Stimulated activated CD4-positive, alpha-beta T cell treated with anti-CD3 and anti-CD28 coated beads, Interleukin-15, amount 100 ng/mL, for 48 hours (primary cell): ENCODE results near the gene LRP1B.

Experiments used
- DNase-seq, 2 donors: peaks; one replicate each; pipeline ENCODE4 v3.0.0-alpha.2; 2020; ENCODE audit warnings: low read depth in 2 of 2

LRP1B gene

DNA sequence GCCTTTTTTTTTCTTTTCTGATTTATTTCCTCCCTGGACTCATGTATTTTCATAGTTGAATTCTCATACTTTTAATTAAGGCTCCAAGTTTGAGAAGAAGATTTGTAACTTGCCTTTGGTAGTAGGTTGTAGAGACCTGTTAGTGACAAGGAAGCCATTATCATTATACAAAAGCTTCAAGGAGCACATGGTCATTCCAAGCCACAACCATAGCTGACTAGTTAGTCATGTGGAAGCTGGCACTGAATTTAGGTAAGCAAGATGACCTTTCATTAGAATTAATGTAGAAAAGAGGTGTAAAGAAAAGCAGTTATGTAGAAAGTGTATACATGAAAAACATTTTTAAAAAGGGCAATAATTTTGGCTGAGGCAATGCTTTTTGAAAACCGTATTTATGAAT is 89.7 kb downstream of the LRP1B start:
- no peak for DNase-seq

DNA sequence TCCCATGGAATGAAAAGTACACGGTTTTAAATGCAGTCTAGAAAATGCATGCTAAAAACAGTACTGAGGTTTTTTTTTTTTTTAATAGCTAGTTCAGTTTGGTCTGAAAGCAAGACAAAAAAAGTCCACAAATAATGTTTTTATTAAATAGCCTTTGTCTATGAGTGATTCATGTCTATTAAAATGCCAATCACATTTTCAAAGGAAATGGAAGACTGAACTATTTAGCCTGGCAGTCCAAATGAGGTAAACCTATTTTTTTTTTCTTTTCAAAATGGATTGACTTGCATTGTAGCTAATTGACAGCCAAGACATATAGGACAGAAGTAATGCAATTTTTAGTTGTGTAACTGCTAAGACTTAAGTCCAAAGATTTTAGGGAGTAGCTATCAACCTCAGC is 90.3 kb downstream of the LRP1B start:
- no peak for DNase-seq

DNA sequence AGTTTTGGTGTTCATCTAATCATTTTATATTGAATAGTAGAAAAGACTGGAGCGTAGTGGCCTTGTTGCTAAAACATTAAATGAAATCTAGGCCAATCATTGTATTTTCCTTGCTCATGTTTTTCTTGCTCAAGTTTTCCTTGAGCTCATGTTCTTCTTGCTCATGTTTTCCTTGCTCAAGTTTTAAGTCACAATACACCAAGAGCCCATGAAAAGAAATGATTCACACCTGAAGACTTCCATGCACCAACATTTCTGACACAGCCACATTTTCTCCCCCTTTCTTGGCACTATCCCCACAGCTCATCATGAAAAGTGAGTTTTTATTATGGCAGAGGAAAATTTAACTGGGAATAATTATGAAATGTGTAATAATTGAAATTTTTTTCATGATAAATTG is 92.0 kb downstream of the LRP1B start:
- no peak for DNase-seq

DNA sequence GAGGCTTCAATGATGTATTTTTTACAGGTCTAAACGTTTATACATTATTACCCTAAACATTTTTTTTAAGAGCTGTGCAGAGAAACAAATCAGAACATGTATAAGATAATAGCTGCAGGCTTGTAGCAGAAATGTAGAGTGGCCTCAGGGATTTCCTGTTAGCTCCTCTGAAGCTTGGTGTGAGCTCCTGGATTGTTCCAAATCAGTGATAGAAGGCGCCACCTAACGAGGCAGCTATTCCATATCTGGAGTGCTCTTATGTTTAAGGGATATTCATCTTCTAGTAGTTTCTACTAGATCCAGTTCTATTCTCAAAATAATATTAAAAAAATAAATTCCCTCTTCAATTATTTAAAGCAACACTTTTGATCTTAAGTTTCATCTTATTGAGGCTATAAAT is 93.1 kb downstream of the LRP1B start:
- DNase-seq: no peak

DNA sequence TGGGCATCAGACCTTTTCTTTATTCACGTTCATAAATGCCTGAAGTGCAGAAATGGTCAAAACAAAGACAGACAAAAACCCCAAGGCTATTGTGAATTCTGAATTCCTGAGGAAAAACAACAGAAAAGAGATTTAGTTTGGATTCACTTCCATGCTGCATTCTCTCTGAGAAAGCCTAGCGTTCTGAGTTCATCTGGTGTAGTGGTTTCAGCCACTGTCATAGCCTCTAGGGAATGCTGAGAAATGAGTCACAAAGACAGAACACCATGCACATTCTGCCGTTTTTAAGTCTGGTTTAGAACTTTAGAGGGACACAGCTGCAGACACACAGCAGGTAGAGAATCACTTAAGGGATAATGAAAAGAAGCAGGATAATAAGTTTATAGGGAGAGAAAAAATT is 93.8 kb downstream of the LRP1B start:
- no peak for DNase-seq

DNA sequence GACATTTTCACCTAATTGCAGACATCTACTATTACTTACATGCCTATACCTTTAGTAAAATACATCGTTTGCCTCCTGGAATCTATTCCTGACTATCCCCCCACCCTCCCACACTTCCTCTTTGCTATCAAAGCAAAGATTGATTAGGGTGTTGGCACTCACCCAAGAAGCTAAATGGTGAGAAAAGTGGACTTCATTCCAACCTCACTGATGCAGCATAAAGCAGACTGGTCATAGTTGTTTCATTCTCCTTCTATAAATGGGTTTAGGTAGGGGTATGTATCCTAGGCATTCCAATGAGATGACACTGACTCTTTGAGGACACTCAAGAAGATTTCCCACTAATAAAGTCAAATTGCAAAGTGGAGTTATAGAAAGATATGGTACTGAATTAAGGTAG is 97.4 kb downstream of the LRP1B start:
- DNase-seq: no peak

DNA sequence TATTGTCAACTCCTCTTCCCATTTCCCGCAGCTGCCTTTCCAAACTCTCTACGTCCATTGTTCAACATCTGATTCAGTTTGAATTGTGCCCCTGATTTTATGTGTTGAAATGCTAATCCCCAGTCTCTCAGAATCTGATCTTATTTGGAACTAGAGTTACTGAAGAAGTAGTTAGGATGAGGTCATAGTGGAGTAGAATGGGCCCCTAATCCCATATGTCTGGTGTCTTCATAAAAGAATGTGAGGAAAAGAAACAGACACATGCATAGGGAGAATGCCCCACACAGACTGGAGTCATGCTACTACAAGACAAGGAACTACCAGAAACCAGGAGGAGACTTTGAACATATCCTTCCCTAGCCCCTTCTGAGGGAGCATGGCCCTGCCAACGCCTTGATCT is 99.2 kb downstream of the LRP1B start:
- DNase-seq: no peak

DNA sequence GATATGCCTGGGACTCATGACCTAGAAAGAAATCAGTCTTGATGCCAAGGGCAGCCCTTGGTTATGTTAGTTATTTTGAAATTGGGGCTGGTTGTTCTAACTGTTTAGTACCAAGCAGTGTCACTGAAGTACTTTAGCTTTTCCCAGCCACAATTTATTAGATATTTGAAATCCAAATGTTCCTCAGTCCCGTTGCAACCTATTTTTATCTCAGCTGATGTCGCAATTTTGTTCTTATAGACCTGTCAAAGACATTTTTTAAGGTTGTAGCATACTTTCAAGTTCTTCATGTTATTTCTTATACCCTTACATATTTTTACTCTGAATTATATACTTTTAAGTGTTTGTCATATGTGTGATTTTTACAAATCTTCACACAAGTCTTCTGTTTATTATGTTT is 100.1 kb downstream of the LRP1B start:
- DNase-seq: no peak

DNA sequence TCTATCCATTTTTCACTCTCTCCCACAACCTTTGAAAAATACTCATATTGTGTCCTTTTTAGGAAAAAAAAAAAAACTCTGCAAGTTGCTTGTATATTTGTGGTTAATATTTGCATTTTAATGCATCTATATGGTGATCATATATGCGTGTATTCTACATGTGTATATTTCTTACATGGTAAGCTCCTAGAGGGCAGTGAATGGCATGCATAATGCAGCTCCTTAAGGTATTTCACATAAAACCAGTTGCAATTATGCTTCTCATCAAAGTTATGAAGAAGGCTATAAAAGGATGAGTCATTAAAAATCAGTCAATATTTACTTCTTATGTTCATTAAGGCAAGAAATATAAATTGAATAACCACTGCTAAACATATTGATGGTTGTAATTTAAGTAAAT is 100.8 kb downstream of the LRP1B start:
- no peak for DNase-seq

DNA sequence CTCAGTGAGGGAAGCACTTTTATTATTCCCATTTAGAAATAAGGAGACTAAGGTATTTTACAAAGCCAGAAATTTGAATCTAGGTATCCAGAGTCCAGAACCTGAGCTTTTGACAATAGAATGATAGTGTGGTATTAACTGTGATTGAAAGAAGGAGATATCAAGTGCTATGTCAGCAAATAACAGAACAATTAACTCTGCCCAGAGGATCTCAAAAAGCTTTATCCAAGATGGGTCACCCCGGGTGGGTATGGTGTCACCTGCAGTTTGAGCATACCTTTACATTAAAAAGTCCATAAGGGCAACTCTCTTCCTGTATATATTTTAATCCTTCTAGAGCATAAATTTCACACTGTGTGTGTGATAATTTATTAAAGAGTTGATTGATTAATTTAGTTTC is 105.4 kb downstream of the LRP1B start:
- DNase-seq: no peak

DNA sequence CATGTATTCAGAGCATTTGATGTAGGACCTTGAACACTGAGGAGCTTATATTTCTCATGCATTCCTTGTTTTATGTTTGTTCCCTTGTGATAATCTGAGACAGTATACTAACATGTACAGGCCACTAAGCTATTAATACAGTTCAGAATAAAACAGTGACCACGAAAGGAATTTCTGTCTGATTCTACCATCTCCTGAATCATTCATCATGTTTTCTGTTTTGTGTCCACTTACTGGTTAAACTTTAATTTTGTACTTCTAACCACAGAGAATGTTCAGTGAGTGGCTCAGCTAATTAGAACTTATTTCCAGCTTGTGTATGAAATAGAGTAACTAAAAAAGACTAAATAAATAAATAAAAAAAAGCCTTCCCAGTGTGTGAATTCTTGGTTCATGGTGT is 110.4 kb downstream of the LRP1B start:
- DNase-seq: no peak

DNA sequence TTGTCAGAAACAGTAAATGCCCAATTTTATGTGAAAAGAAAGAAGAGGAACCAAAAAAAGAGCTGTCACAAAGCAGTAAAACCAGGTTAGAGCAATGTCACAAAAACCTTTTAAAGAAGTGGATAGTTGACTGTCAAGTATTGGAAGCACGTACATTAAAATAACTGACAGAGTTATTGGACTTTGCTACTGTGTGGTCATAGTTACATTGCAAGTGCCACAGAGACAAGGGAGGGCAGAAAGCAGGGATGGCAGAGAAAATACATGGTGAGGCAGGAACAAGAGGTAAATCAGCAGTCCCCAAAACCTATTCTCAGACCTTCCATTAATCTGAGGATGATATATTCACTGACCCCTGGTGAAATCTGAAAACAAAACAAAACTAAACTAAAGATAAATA is 116.3 kb downstream of the LRP1B start:
- DNase-seq: no peak

DNA sequence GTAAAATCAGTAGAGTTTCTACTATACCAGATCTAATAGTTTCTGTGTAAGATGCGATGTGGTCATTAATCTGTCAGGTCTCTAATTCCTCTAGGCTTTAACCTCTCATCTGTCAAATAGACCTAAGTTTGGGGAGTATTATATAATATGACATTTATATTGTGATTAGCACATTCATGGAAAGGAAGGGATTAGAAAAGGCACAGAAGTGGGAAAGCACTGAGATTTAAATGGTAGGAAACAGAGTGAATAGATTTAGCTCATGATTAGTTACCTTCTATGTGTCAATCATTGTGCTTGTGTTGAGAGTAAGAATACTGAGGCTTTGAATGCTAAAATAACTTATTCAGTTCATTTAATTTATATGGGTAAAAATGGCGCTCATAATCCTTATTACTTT is 118.0 kb downstream of the LRP1B start:
- DNase-seq: no peak

DNA sequence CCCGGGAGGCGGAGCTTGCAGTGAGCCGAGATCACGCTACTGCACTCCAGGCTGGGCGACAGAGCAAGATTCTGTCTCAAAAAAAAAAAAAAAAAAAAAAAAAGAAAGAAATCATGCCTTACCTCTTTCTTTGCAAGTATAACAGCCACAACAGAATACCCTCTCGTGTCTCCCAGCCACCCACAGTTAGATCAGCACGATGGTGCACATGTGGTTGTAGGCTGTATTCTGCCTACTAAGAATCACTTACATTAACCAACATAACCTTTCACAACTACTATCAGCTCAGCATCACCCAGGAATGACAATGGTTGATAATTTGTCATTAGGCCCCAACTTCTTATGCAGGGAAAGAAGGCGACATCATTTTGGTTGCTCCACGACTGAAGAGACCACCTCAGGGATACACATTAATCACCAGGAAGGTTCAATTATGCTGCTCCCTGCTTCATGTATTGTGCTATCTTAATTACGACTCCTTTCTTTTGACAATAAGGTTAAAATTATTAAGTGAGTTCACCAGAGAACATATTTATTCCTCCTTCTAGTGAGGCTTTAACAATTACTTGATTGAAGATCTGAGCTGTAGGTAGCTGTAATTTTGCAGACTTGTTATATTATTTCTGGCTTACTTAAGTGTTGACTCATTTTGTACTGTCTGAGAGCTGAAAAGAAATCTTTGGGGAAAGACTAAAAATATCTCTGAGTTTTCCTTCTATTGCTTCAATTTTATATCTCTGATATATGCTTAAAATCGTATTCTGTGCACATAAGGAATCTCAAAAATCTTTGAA is 120.1 kb downstream of the LRP1B start:
- DNase-seq: no peak

DNA sequence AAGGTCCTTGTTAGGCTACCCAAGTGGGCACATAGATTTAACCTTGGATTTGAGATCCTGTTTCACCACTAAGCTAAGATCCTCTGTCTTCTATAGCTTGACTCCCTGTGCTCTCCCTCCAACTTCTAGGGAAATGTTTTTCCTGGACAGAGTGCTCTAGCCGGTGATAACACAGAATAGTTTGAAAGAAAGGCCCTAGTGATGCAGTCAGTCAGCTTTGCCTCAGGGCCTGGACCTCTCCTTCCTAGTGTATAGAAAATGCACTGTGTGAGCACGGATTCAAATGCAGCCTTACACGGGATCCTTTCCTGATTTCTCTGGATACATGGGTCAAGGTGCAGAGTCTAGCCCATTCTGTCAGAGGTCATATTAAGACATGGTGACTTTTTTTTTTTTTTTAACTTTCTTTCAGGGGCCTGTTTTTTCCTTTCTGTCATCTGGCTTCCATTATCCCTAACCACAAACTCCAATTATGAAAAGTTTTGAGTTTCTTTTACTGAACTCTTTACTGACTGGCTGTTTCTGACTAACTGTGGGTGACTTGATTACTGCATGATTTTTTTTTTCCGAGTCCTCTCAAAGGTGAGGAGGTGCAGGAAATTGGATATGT is 122.6 kb downstream of the LRP1B start:
- DNase-seq: no peak

DNA sequence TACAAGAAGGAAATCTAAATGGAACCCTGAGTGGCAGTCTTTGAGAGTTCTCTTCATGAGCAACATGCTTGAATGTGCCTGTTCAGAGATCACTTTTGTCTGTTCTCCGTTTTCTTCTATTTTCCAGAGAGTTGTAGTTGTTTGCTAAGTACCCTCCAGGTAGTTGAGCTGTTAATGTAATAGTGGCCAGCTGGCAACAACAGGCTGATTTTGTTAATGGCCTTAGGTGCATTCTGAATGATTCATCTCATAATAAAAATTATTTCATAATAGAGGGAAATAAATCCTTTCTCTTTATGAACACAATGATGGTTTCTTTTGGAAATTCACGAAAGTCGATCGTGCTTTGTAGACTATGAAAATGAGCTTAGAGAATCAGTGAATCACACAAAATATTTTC is 136.8 kb downstream of the LRP1B start:
- no peak for DNase-seq

DNA sequence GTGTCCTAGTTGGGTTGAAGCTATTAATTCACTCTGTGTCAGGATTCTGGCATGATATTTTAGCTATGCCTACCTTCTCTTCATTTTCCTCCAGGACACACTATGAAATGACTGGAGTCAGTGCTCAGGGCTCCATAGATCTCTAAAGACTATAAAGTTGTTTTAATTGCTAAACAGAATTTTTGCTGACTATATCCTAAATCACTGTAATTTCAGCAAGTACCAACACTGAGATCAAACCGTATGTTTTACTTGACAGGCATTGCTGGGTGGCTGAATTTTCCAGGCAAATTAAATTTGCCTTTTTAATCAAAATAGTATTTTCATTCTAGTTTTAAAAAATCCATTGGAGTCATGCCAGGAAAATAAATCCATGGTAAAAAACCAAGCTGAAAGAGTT is 138.1 kb downstream of the LRP1B start:
- no peak for DNase-seq

DNA sequence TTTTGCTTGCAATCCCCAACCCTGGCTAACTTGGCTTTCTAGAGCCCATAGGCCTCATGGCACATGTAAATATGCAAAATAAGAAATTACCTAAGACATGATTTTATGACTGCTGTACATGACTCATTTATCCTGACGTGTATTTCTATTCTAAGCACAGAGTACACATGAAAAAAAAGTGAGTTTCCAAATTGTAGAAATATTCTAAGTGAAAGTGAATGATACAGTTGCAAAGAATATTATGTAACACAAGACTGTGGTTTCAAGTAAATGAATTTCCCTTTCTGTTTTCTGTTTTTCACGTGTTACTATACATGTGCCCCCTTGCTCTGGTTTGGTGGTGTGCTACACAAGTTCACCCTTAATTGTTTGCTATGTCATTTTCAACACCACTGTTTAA is 162.4 kb downstream of the LRP1B start:
- no peak for DNase-seq

DNA sequence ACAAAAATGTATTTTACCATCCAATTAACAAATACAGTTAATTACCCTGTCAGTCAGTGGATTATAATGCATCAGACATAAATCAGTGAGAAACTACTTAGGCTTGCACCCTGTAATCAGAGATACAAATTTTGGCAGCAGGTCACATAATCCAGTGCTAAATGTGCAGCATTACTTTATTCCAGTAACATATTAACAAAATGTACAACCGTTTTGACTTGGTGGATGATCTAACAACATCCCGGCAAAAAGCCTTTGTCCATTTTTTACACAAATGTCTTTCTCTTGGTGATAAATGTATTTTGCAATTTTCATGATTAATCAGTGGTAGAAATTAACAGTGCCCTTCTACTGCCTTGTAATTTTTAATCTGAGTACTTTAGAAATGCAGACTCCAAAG is 162.8 kb downstream of the LRP1B start:
- DNase-seq: no peak

DNA sequence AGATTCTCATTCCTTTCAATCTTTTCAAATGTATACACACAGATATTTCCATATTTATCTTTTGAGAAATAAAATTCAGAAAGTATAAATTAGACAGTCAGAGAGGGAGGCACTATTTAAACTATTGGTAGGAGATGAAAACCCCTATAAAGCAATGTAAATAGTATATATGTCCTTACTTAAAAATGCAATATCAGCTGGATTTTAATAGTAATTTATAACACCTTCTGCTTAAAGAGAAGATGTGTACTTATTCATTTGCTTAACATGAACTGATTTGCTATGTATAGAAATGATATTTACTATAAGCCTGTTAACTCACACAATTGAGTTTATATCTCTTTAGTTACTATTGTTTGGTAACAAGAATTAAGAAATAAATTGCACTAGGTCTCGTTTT is 163.3 kb downstream of the LRP1B start:
- no peak for DNase-seq

DNA sequence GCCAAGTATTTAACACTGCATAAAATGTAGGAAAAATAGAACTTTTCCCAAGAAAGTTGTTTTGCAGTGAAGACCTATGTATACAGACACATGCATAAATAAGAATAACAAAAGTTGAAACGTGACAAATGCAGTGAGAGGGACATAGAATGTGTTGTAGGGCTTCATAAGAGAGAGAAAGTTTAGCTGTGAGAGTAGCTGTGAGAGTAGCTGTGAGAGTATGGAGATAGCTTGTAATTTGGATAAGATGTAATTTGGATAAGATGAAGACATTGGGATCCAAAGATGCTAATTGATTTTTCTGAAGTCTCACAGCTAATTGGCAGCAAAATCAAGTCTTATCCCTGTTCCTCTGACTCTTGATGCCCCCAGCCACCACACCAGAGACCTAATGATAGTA is 170.9 kb downstream of the LRP1B start:
- DNase-seq: no peak

DNA sequence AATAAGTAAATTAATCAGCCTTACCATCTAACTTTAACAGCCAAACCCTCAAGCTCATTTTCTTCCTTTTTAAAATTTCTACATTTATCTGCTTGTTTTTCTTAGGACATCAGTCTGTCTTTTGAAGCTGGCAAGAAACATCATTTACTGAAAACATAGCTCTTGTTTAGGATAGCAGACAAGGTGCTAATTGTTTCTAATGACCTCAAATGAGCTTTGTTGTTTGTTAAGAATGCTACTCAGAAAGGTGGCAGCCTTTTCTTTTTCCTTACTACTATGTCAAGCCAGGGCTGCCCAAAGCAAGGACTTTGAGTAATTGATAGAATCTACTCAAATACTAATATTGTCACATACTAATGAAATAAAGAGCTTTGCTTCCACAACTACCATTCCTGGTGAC is 171.8 kb downstream of the LRP1B start:
- DNase-seq: no peak

DNA sequence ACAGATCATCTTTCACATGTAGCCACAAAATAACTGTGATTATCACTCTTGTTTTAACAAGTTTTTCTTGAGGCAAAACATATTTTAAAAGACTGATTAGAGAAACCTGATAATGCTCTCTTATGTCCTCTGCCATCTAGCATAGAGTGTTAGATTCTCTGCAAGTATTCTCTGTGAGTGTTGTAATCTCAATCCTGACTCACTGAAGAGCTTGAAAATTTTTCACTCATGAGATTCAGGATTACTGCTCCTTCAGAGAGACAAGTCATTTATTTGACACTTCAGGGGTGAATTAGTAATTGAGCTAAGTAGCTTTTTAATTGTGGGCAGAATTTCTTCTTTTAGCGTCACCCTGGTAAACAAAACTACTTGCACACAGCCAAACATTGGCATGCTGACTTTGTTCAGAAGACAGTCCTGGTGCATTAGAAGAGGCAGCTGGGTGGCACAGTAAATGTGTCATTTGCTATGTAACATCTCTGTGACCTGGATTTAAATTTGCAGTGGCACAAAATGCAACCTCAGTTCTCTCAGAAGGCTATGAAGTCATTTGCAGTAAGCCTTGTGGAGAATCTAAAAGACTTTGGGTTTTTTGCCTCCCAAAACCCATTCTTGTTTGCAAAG is 172.9 kb downstream of the LRP1B start:
- DNase-seq: no peak
